Gastroesophageal sphincter (tissue), 3 donors: ENCODE data around the gene AMZ2.

ENCODE experiments used
- CTCF ChIP-seq, 4 experiments: fragments of 200-600 bp in 2 of 4; fragments of 450-650 bp in 2 of 4; sonication (generic) in 1 of 4; IDR thresholded peaks; one replicate each; pipeline ENCODE4 v1.5.1; 2017 to 2019; ENCODE audit warnings: antibody characterized with exemption in 4 of 4, mild to moderate bottlenecking in 2 of 4, moderate library complexity in 2 of 4
- EP300 ChIP-seq: sonication (generic); formaldehyde crosslinking; IDR thresholded peaks from one replicate; pipeline ENCODE4 v1.6.1; 2017; ENCODE audit warnings: antibody characterized with exemption, mild to moderate bottlenecking
- POLR2A ChIP-seq, 2 donors: fragments of 450-650 bp; IDR thresholded peaks; one replicate each; pipeline ENCODE4 v1.6.1; 2017; ENCODE audit warnings: antibody characterized with exemption in 2 of 2, mild to moderate bottlenecking in 2 of 2, moderate library complexity in 1 of 2

DNA sequence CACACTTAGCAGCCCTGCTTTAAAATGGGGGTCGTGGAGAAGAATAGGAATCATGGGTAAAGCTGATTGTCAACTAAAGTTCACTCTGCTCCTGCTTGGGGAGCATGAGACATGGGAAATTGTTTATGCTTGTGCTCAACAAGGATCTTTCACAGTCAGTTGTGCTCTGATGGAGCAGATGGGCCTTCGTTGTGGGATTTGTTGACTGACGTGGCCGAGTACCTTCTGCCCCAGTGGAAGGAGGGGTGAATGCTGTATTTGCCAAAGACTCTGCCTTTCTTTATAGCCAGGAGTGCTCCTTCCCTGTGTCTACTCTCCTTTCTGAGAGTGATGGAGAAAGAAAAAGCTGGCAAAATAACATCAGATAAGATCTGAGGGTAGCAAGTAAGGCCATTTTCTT is 54.8 kb downstream of the AMZ2 start:
- TF ChIP-seq CTCF (IDR thresholded peaks at IDR 0.05): no peak
- no peak for TF ChIP-seq POLR2A (IDR thresholded peaks at IDR 0.05)
- TF ChIP-seq EP300: no peak
